ENCODE data around the gene MAGEA1.

The MAGEA1 gene

DNA sequence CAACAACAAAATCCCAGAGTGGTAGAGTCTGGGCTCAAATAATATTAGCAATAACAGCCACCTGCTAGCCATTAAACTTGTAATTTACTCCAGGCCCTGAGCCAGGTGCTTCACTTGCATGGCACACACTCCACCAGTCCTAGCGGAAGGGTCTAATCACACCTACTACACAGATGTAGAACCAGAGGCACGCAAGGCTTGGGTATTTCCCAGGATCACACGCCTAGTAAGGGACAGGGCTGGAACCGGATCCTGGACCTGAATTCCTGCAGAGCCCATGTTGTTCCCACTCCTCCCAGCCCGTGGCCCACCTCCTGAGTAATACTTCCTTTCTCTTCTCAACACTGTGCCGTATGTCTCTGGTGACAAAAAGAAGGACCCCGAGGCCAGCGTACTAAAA is 5.7 kb downstream of the MAGEA1 start:
- H3K27me3 ChIP-seq (ENCODE audit: control insufficient read depth in 1 of 2, insufficient read depth in 2 of 2, low read length in 2 of 2), result no peaks in the 10 kb centered on the region
- H3K27ac ChIP-seq (ENCODE audit: low read depth, low read length), result no peak overlapping the region
- H3K9me3 ChIP-seq (ENCODE audit: control insufficient read depth in 1 of 2, low read length in 2 of 2), result no peaks in the 10 kb centered on the region
- no peaks in the 10 kb centered on the region for H3K4me1 ChIP-seq (ENCODE audit: control insufficient read depth in 1 of 2, insufficient read depth in 2 of 2, low read length in 2 of 2)
- no peak overlapping the region for H3K4me3 ChIP-seq (ENCODE audit: low read depth in 1 of 2, low read length in 2 of 2)
- H3K9ac ChIP-seq (ENCODE audit: low read depth in 1 of 2, low read length in 2 of 2), result no peak overlapping the region
- H3K36me3 ChIP-seq (ENCODE audit: control insufficient read depth in 1 of 2, insufficient read depth in 2 of 2, low read length in 2 of 2), result no peaks in the 10 kb centered on the region

DNA sequence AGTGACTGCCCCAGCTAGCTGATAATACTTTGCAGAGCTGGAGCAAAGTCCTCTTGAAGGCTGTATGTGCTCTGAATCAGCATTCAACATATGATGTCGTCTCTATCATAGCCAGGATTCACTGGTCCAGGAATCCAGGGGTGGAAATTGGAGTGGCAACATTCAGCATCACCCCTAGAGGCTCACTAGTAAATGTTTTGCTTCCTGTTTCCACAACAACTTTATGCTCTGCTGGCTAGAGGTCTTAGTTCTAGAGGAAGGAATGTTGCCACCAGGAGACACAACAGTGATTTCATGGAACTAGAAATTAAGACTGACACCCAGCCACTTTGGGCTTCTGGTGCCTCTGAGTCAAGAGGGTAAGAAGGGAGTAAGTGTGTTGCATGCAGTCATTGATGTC is 11.3 kb downstream of the MAGEA1 start:
- H3K4me3 ChIP-seq (ENCODE audit: low read depth in 1 of 2, low read length in 2 of 2), result no peak overlapping the region
- H3K27ac ChIP-seq (ENCODE audit: low read depth, low read length), result no peak overlapping the region
- no peaks in the 10 kb centered on the region for H3K36me3 ChIP-seq (ENCODE audit: control insufficient read depth in 1 of 2, insufficient read depth in 2 of 2, low read length in 2 of 2)
- no peak overlapping the region for H3K9ac ChIP-seq (ENCODE audit: low read depth in 1 of 2, low read length in 2 of 2)
- no peaks in the 10 kb centered on the region for H3K27me3 ChIP-seq (ENCODE audit: control insufficient read depth in 1 of 2, insufficient read depth in 2 of 2, low read length in 2 of 2)
- no peaks in the 10 kb centered on the region for H3K4me1 ChIP-seq (ENCODE audit: control insufficient read depth in 1 of 2, insufficient read depth in 2 of 2, low read length in 2 of 2)
- no peaks in the 10 kb centered on the region for H3K9me3 ChIP-seq (ENCODE audit: control insufficient read depth in 1 of 2, low read length in 2 of 2)

DNA sequence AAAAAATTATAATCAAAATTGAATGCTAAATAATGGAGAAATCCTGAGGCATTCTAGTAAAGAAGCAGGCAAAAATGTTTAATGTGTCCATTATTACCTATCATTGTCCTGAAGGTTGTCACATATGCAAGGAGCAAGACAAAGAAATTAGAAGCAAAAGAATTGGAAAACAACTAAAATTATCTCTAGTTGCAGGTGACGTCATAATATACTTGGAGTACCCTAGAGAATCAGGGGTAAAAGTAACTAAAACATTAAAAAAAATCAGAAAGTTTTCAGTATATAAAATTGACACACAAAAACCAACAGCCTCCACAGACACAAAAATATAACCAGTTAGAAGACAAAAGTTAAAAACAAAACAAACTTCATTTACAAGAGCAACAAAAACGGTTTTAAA is 21.4 kb downstream of the MAGEA1 start:
- Histone ChIP-seq H3K36me3 (ENCODE audit: control insufficient read depth in 1 of 2, insufficient read depth in 2 of 2, low read length in 2 of 2) (no peaks in the 10 kb centered on the region), H3K9ac (ENCODE audit: low read depth in 1 of 2, low read length in 2 of 2) (no peak overlapping the region), H3K4me3 (ENCODE audit: low read depth in 1 of 2, low read length in 2 of 2) (no peak overlapping the region), H3K27me3 (ENCODE audit: control insufficient read depth in 1 of 2, insufficient read depth in 2 of 2, low read length in 2 of 2) (no peaks in the 10 kb centered on the region), H3K27ac (ENCODE audit: low read depth, low read length) (no peak overlapping the region), H3K9me3 (ENCODE audit: control insufficient read depth in 1 of 2, low read length in 2 of 2) (no peaks in the 10 kb centered on the region), H3K4me1 (ENCODE audit: control insufficient read depth in 1 of 2, insufficient read depth in 2 of 2, low read length in 2 of 2) (no peaks in the 10 kb centered on the region)

DNA sequence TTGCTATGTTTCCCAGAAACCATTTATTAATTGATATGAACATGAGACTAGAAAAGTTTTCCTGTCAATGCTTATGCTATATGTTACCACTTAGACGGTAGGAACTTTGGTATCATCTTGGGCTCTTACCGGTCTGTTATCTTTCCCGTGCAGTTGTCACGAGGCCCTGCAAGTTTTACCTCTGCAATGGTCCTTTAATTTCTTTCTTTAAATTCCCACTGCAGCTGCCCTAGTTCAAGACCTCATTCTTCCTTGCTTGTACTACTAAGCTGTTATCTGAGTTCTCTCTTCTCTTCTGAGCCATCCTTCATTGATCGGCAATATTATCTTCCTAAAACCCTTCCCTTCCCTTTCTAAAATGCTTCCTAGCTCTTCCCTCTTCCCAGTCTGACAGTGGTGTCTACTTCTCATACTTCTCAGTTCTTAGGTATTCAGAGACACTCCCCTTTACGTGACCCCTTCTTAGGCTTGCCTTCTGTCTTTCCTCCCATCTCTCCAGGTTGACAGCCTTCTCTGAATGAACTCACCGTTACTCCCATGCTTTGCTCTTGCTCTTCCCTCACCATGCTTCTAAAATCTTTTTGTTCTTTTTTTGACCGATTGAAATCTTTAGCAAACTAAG is 27.5 kb downstream of the MAGEA1 start:
- Histone ChIP-seq H3K9ac (ENCODE audit: low read depth in 1 of 2, low read length in 2 of 2) (no peak overlapping the region), H3K4me1 (ENCODE audit: control insufficient read depth in 1 of 2, insufficient read depth in 2 of 2, low read length in 2 of 2) (no peaks in the 10 kb centered on the region), H3K36me3 (ENCODE audit: control insufficient read depth in 1 of 2, insufficient read depth in 2 of 2, low read length in 2 of 2) (no peaks in the 10 kb centered on the region), H3K27me3 (ENCODE audit: control insufficient read depth in 1 of 2, insufficient read depth in 2 of 2, low read length in 2 of 2) (no peaks in the 10 kb centered on the region), H3K9me3 (ENCODE audit: control insufficient read depth in 1 of 2, low read length in 2 of 2) (no peaks in the 10 kb centered on the region), H3K4me3 (ENCODE audit: low read depth in 1 of 2, low read length in 2 of 2) (no peak overlapping the region), H3K27ac (ENCODE audit: low read depth, low read length) (no peak overlapping the region)

DNA sequence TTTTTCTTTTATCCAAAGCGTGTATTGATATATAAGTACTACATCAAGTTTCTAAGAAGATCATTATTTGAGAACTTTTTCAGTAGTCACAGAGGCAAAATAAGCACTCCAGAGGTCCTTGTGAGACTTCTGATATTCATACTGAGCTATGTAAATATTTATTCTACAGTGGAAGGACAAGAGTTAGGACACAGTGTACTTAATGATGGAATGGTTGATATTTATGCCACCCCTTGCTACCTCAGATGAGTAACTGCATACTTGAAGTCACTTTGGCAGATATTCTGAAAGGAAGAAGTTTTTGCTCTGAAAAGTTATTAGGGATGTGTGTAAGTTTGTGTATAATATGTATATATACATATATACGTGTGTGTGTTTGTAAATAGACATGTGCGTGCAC is 30.3 kb downstream of the MAGEA1 start:
- H3K9me3 ChIP-seq (ENCODE audit: control insufficient read depth in 1 of 2, low read length in 2 of 2), result no peaks in the 10 kb centered on the region
- no peak overlapping the region for H3K9ac ChIP-seq (ENCODE audit: low read depth in 1 of 2, low read length in 2 of 2)
- no peak overlapping the region for H3K27ac ChIP-seq (ENCODE audit: low read depth, low read length)
- H3K27me3 ChIP-seq (ENCODE audit: control insufficient read depth in 1 of 2, insufficient read depth in 2 of 2, low read length in 2 of 2), result no peaks in the 10 kb centered on the region
- H3K4me1 ChIP-seq (ENCODE audit: control insufficient read depth in 1 of 2, insufficient read depth in 2 of 2, low read length in 2 of 2), result no peaks in the 10 kb centered on the region
- no peak overlapping the region for H3K4me3 ChIP-seq (ENCODE audit: low read depth in 1 of 2, low read length in 2 of 2)
- no peaks in the 10 kb centered on the region for H3K36me3 ChIP-seq (ENCODE audit: control insufficient read depth in 1 of 2, insufficient read depth in 2 of 2, low read length in 2 of 2)

DNA sequence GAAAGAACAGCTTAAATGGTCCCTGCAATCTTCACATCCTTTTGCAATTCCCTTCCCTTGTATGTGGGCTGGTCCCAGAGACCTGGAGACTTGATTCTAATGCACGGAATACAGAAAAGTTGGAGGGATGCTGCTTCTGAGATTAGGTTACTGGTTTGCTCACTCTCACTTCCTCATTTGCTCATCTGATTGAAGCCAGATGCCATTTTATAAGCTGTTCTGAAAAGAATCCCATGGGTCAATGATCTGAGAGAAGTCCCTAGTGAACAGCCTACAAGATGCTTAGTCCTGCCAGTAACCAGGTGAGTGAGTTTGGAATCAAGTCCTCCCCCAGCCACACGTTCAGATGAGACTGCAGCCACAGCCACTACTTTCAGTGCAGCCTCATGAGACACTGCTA is 35.9 kb downstream of the MAGEA1 start:
- no peaks in the 10 kb centered on the region for H3K36me3 ChIP-seq (ENCODE audit: control insufficient read depth in 1 of 2, insufficient read depth in 2 of 2, low read length in 2 of 2)
- H3K4me1 ChIP-seq (ENCODE audit: control insufficient read depth in 1 of 2, insufficient read depth in 2 of 2, low read length in 2 of 2), result no peaks in the 10 kb centered on the region
- H3K9ac ChIP-seq (ENCODE audit: low read depth in 1 of 2, low read length in 2 of 2), result no peak overlapping the region
- no peak overlapping the region for H3K27ac ChIP-seq (ENCODE audit: low read depth, low read length)
- H3K4me3 ChIP-seq (ENCODE audit: low read depth in 1 of 2, low read length in 2 of 2), result no peak overlapping the region
- H3K9me3 ChIP-seq (ENCODE audit: control insufficient read depth in 1 of 2, low read length in 2 of 2), result no peaks in the 10 kb centered on the region
- H3K27me3 ChIP-seq (ENCODE audit: control insufficient read depth in 1 of 2, insufficient read depth in 2 of 2, low read length in 2 of 2), result no peaks in the 10 kb centered on the region

DNA sequence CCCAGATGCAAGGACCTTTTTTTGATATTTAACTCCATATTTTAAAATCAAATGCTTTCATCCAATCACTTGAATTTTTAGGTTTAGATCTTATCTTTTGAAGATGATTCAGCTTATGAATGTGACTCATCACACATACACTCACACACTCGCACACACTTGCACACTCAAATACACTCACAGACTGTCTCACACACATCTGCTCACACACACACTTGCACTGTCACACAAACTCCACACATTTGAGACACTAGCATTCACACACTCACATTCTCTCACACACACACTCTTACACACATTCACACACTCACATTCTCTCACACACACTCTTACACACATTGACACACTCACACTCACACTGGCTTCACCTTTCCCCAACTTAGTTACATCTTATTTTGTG is 37.8 kb downstream of the MAGEA1 start:
- no peak overlapping the region for H3K4me3 ChIP-seq (ENCODE audit: low read depth in 1 of 2, low read length in 2 of 2)
- no peaks in the 10 kb centered on the region for H3K4me1 ChIP-seq (ENCODE audit: control insufficient read depth in 1 of 2, insufficient read depth in 2 of 2, low read length in 2 of 2)
- H3K9me3 ChIP-seq (ENCODE audit: control insufficient read depth in 1 of 2, low read length in 2 of 2), result no peaks in the 10 kb centered on the region
- no peaks in the 10 kb centered on the region for H3K36me3 ChIP-seq (ENCODE audit: control insufficient read depth in 1 of 2, insufficient read depth in 2 of 2, low read length in 2 of 2)
- H3K27me3 ChIP-seq (ENCODE audit: control insufficient read depth in 1 of 2, insufficient read depth in 2 of 2, low read length in 2 of 2), result no peaks in the 10 kb centered on the region
- no peak overlapping the region for H3K27ac ChIP-seq (ENCODE audit: low read depth, low read length)
- H3K9ac ChIP-seq (ENCODE audit: low read depth in 1 of 2, low read length in 2 of 2), result no peak overlapping the region

DNA sequence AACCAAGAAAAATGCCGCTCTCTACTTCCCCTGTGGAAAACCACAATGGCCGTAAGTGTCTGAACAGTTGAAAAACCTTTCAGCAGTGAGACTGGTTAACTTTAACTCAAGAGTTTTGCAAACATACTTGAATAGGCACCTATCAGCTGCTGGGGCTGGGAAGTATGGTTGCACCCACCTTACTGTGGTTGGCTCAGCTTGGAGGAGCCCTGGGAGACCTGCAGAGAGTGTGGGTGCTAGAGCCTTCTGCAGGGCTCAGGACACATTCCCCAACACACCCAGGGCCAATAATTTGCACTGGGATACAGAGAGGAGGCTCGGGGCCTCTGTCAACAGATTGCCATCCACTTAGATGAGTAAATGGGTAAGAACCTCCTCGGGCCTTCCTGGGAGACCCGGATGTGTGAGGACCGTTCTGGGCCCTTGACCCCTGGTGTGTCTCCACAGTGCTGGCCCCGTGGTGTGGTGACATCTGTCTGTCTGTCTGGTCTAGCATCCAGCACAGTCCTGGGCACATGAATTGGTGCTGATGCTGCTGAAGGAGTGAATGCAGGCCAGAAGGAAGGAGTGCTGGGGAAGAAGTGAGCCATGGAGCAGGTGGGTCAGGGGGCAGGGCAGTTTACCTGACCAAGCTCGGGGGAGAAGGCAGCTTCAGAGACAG is 46.5 kb downstream of the MAGEA1 start:
- no peak overlapping the region for H3K4me3 ChIP-seq (ENCODE audit: low read depth in 1 of 2, low read length in 2 of 2)
- H3K36me3 ChIP-seq (ENCODE audit: control insufficient read depth in 1 of 2, insufficient read depth in 2 of 2, low read length in 2 of 2), result no peaks in the 10 kb centered on the region
- H3K27ac ChIP-seq (ENCODE audit: low read depth, low read length), result no peak overlapping the region
- H3K4me1 ChIP-seq (ENCODE audit: control insufficient read depth in 1 of 2, insufficient read depth in 2 of 2, low read length in 2 of 2), result no peaks in the 10 kb centered on the region
- H3K9me3 ChIP-seq (ENCODE audit: control insufficient read depth in 1 of 2, low read length in 2 of 2), result no peaks in the 10 kb centered on the region
- H3K9ac ChIP-seq (ENCODE audit: low read depth in 1 of 2, low read length in 2 of 2), result no peak overlapping the region
- H3K27me3 ChIP-seq (ENCODE audit: control insufficient read depth in 1 of 2, insufficient read depth in 2 of 2, low read length in 2 of 2), result no peaks in the 10 kb centered on the region

DNA sequence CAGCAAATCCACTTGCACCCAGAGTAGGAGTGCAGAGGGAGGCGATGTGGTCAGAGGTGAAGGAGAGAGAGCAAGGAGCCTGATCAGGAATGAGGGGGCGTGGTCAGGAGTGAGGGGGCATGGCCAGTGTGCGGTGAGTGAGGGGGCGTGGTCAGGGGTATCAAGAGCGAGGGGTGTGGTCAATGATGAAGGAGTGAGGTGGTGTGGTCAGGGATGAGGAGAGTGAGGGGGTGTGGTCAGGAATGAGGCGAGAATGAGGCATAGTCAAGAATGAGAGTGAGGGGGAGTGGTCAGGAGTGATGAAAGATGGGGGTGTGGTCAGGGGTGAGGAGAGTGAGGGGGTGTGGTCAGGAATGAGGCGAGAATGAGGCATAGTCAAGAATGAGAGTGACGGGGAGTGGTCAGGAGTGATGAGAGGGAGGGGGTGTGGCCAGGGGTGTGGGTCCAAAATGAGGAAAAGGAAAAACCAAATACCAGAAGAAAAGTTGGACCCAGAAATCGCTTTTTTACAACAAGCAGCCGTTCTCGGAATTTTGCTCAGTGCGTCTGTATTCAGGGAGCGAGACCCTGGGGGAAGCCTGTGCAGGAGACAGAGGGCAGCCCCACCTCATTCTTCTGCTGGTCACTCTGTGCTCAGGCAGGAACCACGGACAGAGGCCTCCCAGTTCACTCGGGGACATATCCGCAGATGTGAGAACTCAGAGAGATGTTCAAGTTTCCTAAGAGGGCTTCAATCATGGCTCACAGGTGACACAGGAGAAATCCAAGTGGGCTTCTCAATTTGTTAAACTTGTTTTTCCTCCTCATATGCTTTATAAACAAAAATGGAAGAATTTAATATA is 47.5 kb downstream of the MAGEA1 start:
- Histone ChIP-seq H3K27ac (ENCODE audit: low read depth, low read length) (no peak overlapping the region), H3K4me1 (ENCODE audit: control insufficient read depth in 1 of 2, insufficient read depth in 2 of 2, low read length in 2 of 2) (no peaks in the 10 kb centered on the region), H3K4me3 (ENCODE audit: low read depth in 1 of 2, low read length in 2 of 2) (no peak overlapping the region), H3K9ac (ENCODE audit: low read depth in 1 of 2, low read length in 2 of 2) (no peak overlapping the region), H3K27me3 (ENCODE audit: control insufficient read depth in 1 of 2, insufficient read depth in 2 of 2, low read length in 2 of 2) (no peaks in the 10 kb centered on the region), H3K9me3 (ENCODE audit: control insufficient read depth in 1 of 2, low read length in 2 of 2) (no peaks in the 10 kb centered on the region), H3K36me3 (ENCODE audit: control insufficient read depth in 1 of 2, insufficient read depth in 2 of 2, low read length in 2 of 2) (no peaks in the 10 kb centered on the region)
